ENCODE measurements around the gene BRME1.

The BRME1 gene

GRCh38 chr19:13932149-13932637 lies 26.3 kb upstream of the BRME1 start:
- no peak overlapping the region for H3K27ac ChIP-seq
- TF ChIP-seq, protein P1, sequence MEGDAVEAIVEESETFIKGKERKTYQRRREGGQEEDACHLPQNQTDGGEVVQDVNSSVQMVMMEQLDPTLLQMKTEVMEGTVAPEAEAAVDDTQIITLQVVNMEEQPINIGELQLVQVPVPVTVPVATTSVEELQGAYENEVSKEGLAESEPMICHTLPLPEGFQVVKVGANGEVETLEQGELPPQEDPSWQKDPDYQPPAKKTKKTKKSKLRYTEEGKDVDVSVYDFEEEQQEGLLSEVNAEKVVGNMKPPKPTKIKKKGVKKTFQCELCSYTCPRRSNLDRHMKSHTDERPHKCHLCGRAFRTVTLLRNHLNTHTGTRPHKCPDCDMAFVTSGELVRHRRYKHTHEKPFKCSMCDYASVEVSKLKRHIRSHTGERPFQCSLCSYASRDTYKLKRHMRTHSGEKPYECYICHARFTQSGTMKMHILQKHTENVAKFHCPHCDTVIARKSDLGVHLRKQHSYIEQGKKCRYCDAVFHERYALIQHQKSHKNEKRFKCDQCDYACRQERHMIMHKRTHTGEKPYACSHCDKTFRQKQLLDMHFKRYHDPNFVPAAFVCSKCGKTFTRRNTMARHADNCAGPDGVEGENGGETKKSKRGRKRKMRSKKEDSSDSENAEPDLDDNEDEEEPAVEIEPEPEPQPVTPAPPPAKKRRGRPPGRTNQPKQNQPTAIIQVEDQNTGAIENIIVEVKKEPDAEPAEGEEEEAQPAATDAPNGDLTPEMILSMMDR (conservative IDR thresholded peaks at IDR 0.05): no peak

- TF ChIP-seq, protein P1 (conservative IDR thresholded peaks at IDR 0.05): no peak
- H3K27ac ChIP-seq: no peak overlapping the region
Measured at GRCh38 chr19:13931391-13932148, 25.7 kb upstream of the BRME1 start.

- TF ChIP-seq, protein P1 (conservative IDR thresholded peaks at IDR 0.05): no peak
- H3K27ac ChIP-seq: no peak overlapping the region
Measured at GRCh38 chr19:13930402-13930801, 24.5 kb upstream of the BRME1 start.

DNA sequence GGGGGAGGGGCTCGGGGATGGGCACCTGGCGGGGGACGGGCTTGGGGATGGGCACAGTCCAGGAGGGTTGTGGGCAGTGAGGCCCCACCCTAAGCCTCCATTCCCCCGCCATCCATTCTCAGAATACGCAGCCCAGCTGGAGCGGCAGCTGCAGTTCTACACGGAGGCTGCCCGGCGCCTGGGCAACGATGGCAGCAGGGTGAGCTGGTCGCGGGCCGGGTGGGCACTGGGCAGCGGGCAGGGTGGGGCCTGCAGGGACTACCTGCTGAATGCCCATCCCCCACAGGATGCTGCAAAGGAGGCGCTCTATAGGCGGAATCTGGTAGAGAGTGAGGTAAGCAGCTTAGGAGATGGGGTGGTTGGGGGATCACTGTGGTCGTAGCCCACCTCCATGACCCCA lies 24.0 kb upstream of the BRME1 start:
- TF ChIP-seq, protein P1 (conservative IDR thresholded peaks at IDR 0.05): no peak

DNA sequence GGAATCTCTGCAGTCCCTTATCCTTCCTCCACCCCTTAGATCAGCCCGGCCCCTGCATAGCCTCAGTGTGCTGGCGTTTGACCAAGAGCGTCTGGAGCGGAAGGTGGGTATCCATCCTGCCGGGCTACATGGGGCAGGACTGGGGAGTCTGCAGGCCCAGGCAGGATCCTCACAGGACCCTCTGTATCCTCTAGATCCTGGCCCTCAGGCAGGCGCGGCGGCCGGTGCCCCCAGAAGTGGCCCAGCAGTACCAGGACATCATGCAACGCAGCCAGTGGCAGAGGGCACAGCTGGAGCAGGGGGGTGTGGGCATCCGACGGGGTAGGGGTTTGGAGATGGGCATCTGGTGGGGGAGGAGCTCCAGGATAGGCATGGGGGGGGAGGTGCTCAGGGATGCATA lies 23.4 kb upstream of the BRME1 start:
- no peak overlapping the region for H3K27ac ChIP-seq
- TF ChIP-seq, protein P1 (conservative IDR thresholded peaks at IDR 0.05): no peak

More for the DNA sequence above, 24.0 kb upstream of the BRME1 start:
- no peak overlapping the region for H3K27ac ChIP-seq

GRCh38 chr19:13926715-13927114 lies 20.8 kb upstream of the BRME1 start:
- TF ChIP-seq, protein P1 (conservative IDR thresholded peaks at IDR 0.05): no peak
- no peak overlapping the region for H3K27ac ChIP-seq

- H3K27ac ChIP-seq: no peak overlapping the region
- TF ChIP-seq, protein P1 (conservative IDR thresholded peaks at IDR 0.05): no peak
Measured at GRCh38 chr19:13926010-13926409, 20.1 kb upstream of the BRME1 start.
